HepG2 (cell line): ENCODE results near the gene TMEM151A. TPM values are rescaled to one million over a fixed set of nuclear protein-coding genes. Genes with fewer than 3 reads are reported as not detected.

Experiments
- ATAC-seq: fragments of 200-7000 bp; cut with Tn5 transposase; 3 replicates; pipeline ENCODE4 v1.9.1; 2020; ENCODE audit warnings: mild to moderate bottlenecking, moderate library complexity
- BruUV-seq: library from RNA; stranded (reverse); fragments of 400-500 nt; replicated peaks from 2 replicates; lab custom pipeline; 2021; lab: Mats Ljungman, UMichigan
- CTCF ChIA-PET: fragments of 300-600 bp; formaldehyde crosslinking; extraction: SDS; loops from one replicate; lab custom pipeline; 2021; ENCODE audit warnings: low total read pairs, inconsistent platforms, low intra/inter-chr PET ratio; lab: Yijun Ruan, JAX
- POLR2A ChIA-PET: fragments of 350-600 bp; sonication (Branson Sonifier 250); formaldehyde crosslinking; loops from one replicate; lab custom pipeline; 2020; ENCODE audit warnings: antibody characterized with exemption, inconsistent platforms; lab: Yijun Ruan, JAX
- DNase-seq: peaks from one replicate; pipeline ENCODE4 v3.0.0-alpha.2; 2015; ENCODE audit warnings: low spot score
- FAIRE-seq: peaks from 3 replicates; lab custom pipeline; 2011; peaks lifted over from hg19 to GRCh38; lab: Jason Lieb, UNC
- H2AFZ ChIP-seq: one replicate; pipeline ENCODE4 v1.6.1; 2011; ENCODE audit warnings: low read length, inconsistent platforms
- H3K27ac ChIP-seq: fragments of 300-600 bp; 3 replicates; pipeline ENCODE4 v1.8.0; 2011; ENCODE audit warnings: mixed run types, mild to moderate bottlenecking, mixed read lengths, low read length, inconsistent platforms; ENCODE audit not compliant: insufficient read depth; ENCODE audit errors: extremely low read length
- H3K27me3 ChIP-seq, 2 experiments: fragments of 200-600 bp in 1 of 2; 2 replicates in 1 of 2; 3 replicates in 1 of 2; pipeline versions ENCODE4 v1.6.0 to v1.8.0; 2011; ENCODE audit warnings: low read length in 2 of 2, mild to moderate bottlenecking in 2 of 2, moderate library complexity in 2 of 2, inconsistent platforms in 1 of 2; ENCODE audit not compliant: insufficient read depth in 2 of 2, control insufficient read depth in 1 of 2
- H3K36me3 ChIP-seq, 2 experiments: fragments of 200-600 bp in 1 of 2; replicated peaks in 1 of 2; 2 replicates in 1 of 2; 3 replicates in 1 of 2; pipeline versions ENCODE4 v1.5.1 to v1.8.0; 2011; ENCODE audit warnings: low read length in 2 of 2, inconsistent platforms in 1 of 2; ENCODE audit not compliant: insufficient read depth in 2 of 2, control insufficient read depth in 1 of 2
- H3K4me1 ChIP-seq: 2 replicates; pipeline ENCODE4 v1.5.1; 2012; ENCODE audit warnings: low read length, inconsistent platforms; ENCODE audit not compliant: insufficient read depth
- H3K4me2 ChIP-seq: 2 replicates; pipeline ENCODE4 v1.6.0; 2011; ENCODE audit warnings: low read depth, low read length, inconsistent platforms
- H3K4me3 ChIP-seq, 3 experiments: fragments of 200-600 bp in 1 of 3; sonication (generic), shearing (Covaris generic) in 1 of 3; replicated peaks in 1 of 3; 2 replicates each; pipeline ENCODE4 v1.5.1; 2011 to 2016; ENCODE audit warnings: low read length in 3 of 3, inconsistent platforms in 2 of 3, low read depth in 2 of 3, mild to moderate bottlenecking in 2 of 3, control low read depth in 1 of 3, mixed read lengths in 1 of 3; ENCODE audit not compliant: insufficient read depth in 1 of 3
- H3K79me2 ChIP-seq: one replicate; pipeline ENCODE4 v1.6.1; 2011; ENCODE audit warnings: low read length, inconsistent platforms; ENCODE audit not compliant: insufficient read depth
- H3K9ac ChIP-seq: 2 replicates; pipeline ENCODE4 v1.6.0; 2011; ENCODE audit warnings: mild to moderate bottlenecking, low read depth, low read length, inconsistent platforms; ENCODE audit not compliant: insufficient read depth
- H3K9me3 ChIP-seq: 2 replicates; pipeline ENCODE4 v1.5.1; 2012; ENCODE audit warnings: mild to moderate bottlenecking, low read length
- H4K20me1 ChIP-seq: 2 replicates; pipeline ENCODE4 v1.6.0; 2011; ENCODE audit warnings: inconsistent platforms, mild to moderate bottlenecking, low read length, moderate library complexity; ENCODE audit not compliant: insufficient read depth
- CAMTA2 ChIP-seq: sonication (generic); formaldehyde crosslinking; IDR thresholded peaks from 2 replicates; pipeline ENCODE4 v1.4.0; 2020; ENCODE audit warnings: mild to moderate bottlenecking, missing genetic modification reagents, borderline replicate concordance
- EHMT2 ChIP-seq: fragments of 200-600 bp; sonication (generic); IDR thresholded peaks from 2 replicates; pipeline ENCODE4 v1.7.0; 2017; ENCODE audit warnings: antibody characterized with exemption, low read depth, low read length, borderline replicate concordance
- MYNN ChIP-seq: sonication (generic); formaldehyde crosslinking; IDR thresholded peaks from 2 replicates; pipeline ENCODE4 v1.4.0; 2020; ENCODE audit warnings: mild to moderate bottlenecking, low read depth, missing genetic modification reagents
- NPAS2 ChIP-seq: sonication (generic); formaldehyde crosslinking; IDR thresholded peaks from 2 replicates; pipeline ENCODE4 v1.8.0; 2022; ENCODE audit warnings: mild to moderate bottlenecking, missing genetic modification reagents, borderline replicate concordance
- SCMH1 ChIP-seq: sonication (generic); formaldehyde crosslinking; IDR thresholded peaks from 2 replicates; pipeline ENCODE4 v1.9.0; 2021; ENCODE audit warnings: missing genetic modification reagents, mild to moderate bottlenecking, borderline replicate concordance
- SIX4 ChIP-seq: sonication (generic); formaldehyde crosslinking; IDR thresholded peaks from 2 replicates; pipeline ENCODE4 v1.4.0; 2020; ENCODE audit warnings: missing genetic modification reagents
- ZNF24 ChIP-seq: fragments of 450-650 bp; IDR thresholded peaks from 2 replicates; pipeline ENCODE4 v1.6.1; 2017; ENCODE audit warnings: antibody characterized with exemption, mild to moderate bottlenecking
- ZNF282 ChIP-seq: fragments of 450-650 bp; IDR thresholded peaks from 2 replicates; pipeline ENCODE4 v1.6.1; 2018; ENCODE audit not compliant: partially characterized antibody
- ZNF501 ChIP-seq: sonication (generic); formaldehyde crosslinking; IDR thresholded peaks from 2 replicates; pipeline ENCODE4 v1.5.1; 2020; ENCODE audit warnings: mild to moderate bottlenecking, moderate library complexity, missing genetic modification reagents
- ZNF746 ChIP-seq: sonication (generic); formaldehyde crosslinking; IDR thresholded peaks from 2 replicates; pipeline ENCODE4 v1.8.0; 2022; ENCODE audit warnings: mild to moderate bottlenecking, missing genetic modification reagents
- ZNF788 ChIP-seq: sonication (generic); formaldehyde crosslinking; IDR thresholded peaks from 2 replicates; pipeline ENCODE4 v1.5.0; 2020; ENCODE audit warnings: mild to moderate bottlenecking, missing genetic modification reagents, borderline replicate concordance
- WGBS: methylation state at CpG from one replicate; pipeline ENCODE4 v1.1.6; 2017; ENCODE audit warnings: low lambda C conversion rate; 5-methylcytosine and 5-hydroxymethylcytosine counted together
- in situ Hi-C: cut with HindIII; loops from 2 replicates; pipeline ENCODE4 v1.10.0; 2017; ENCODE audit warnings: low pct_unique_long_range_greater_than_20kb; ENCODE audit not compliant: extremely low pct_ligation_motif_present
- intact Hi-C: fragments of 100-400 bp; cut with micrococcal nuclease; formaldehyde crosslinking; loops from one replicate; pipeline ENCODE4 v1.10.0; 2022; ENCODE audit not compliant: unreplicated experiment
- polyA plus RNA-seq, 8 experiments: library from polyadenylated mRNA; depleted of rRNA in 3 of 8; stranded (reverse) in 7 of 8; unstranded in 1 of 8; fragments of >200 nt; fragmentation: Illumina TruSeq in 4 of 8; extraction: Trizol in 4 of 8; gene quantifications; 2 replicates each; pipeline versions ENCODE4 v1.2.1 to v1.2.3, GENCODE V29; 2011 to 2016; ENCODE audit warnings: low read depth in 4 of 8, missing spikeins in 1 of 8, mixed read lengths in 1 of 8; ENCODE audit not compliant: insufficient read depth in 1 of 8
- total RNA-seq, 5 experiments: library from RNA; depleted of rRNA; stranded (reverse); fragments of >200 nt; fragmentation: Illumina TruSeq; extraction: Trizol; gene quantifications; 2 replicates each; pipeline ENCODE4 v1.2.3, GENCODE V29; 2016; ENCODE audit warnings: low read depth in 1 of 5
- TF ChIP-seq, protein P1 (sequence below): sonication (generic); formaldehyde crosslinking; IDR thresholded peaks from 2 replicates; pipeline ENCODE4 v1.4.0; 2020; ENCODE audit warnings: mild to moderate bottlenecking, missing genetic modification reagents
- TF ChIP-seq, protein P2 (sequence below): sonication (generic); formaldehyde crosslinking; IDR thresholded peaks from 2 replicates; pipeline ENCODE4 v1.5.1; 2020; ENCODE audit warnings: mild to moderate bottlenecking, missing genetic modification reagents
- TF ChIP-seq, protein P3 (sequence below): sonication (generic); formaldehyde crosslinking; IDR thresholded peaks from 2 replicates; pipeline ENCODE4 v1.4.0; 2020; ENCODE audit warnings: missing genetic modification reagents, borderline replicate concordance

Gene TMEM151A
- total and polyA plus RNA-seq, 2 of the 13 experiments (the other 11 are each of a cell fraction or from before 2014, with no cell fraction given): 0.18 to 0.33 TPM

GRCh38 chr11:66287889-66288670, 3.6 kb upstream of the TMEM151A start:
- peaks cover 5 to 23% of the 10 kb centered on the region in 2 experiments; a peak in 4 of 5 replicates for H3K36me3 ChIP-seq
- FAIRE-seq (no peak), DNase-seq (peak; percentile 39), ATAC-seq (peak; percentile 22)
- no peaks in the 10 kb centered on the region for H4K20me1 ChIP-seq
- peaks cover 61% of the 10 kb centered on the region for H3K4me1 ChIP-seq
- peak overlapping the region; percentile 79 to 95 (median 88) for H3K4me3 ChIP-seq
- intact Hi-C loops: loop anchor here (2.0 kb wide), 1 partner anchor 19 kb away; the partner anchor contains the start of gene RAB1B
- no peak overlapping the region for H2AFZ ChIP-seq
- BruUV-seq: TSS peak; percentile 67
- in situ Hi-C loops: no loop called here
- H3K27ac ChIP-seq: peak overlapping the region; percentile 97
- H3K4me2 ChIP-seq: peak overlapping the region; percentile 94
- ChIA-PET CTCF (interaction anchor here (1.0 kb wide), 1 partner anchor 21 kb away, joined by 3 read pairs; no protein-coding TSS in a partner anchor), POLR2A (interaction anchor here (0.8 to 5.7 kb wide), 17 partner anchors 8 to 397 kb away, joined by 3 to 121 read pairs (median 6); partner anchors contain the start of genes CCDC85B, CD248, DPP3 and MRPL11)
- no peaks in the 10 kb centered on the region for H3K9me3 ChIP-seq
- H3K9ac ChIP-seq: peak overlapping the region; percentile 96
- peaks cover 29% of the 10 kb centered on the region for H3K79me2 ChIP-seq
- 1% methylated on average over 6 of the region's 20 CpGs for WGBS
- peaks cover 0 to 17% of the 10 kb centered on the region in 2 experiments; a peak in 4 of 5 replicates for H3K27me3 ChIP-seq
- no peak for TF ChIP-seq NPAS2 (CRISPR knock-in tag)
- no peak for TF ChIP-seq ZNF282
- no peak for TF ChIP-seq EHMT2
- no peak for TF ChIP-seq SIX4
- no peak for TF ChIP-seq ZNF24
- TF ChIP-seq, protein P1, sequence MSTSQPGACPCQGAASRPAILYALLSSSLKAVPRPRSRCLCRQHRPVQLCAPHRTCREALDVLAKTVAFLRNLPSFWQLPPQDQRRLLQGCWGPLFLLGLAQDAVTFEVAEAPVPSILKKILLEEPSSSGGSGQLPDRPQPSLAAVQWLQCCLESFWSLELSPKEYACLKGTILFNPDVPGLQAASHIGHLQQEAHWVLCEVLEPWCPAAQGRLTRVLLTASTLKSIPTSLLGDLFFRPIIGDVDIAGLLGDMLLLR (CRISPR knock-in tag): no peak
- TF ChIP-seq MYNN (CRISPR knock-in tag): 0 out of 2 replicates have a peak, but pooled peaks have one; percentile 40
- TF ChIP-seq, protein P2, sequence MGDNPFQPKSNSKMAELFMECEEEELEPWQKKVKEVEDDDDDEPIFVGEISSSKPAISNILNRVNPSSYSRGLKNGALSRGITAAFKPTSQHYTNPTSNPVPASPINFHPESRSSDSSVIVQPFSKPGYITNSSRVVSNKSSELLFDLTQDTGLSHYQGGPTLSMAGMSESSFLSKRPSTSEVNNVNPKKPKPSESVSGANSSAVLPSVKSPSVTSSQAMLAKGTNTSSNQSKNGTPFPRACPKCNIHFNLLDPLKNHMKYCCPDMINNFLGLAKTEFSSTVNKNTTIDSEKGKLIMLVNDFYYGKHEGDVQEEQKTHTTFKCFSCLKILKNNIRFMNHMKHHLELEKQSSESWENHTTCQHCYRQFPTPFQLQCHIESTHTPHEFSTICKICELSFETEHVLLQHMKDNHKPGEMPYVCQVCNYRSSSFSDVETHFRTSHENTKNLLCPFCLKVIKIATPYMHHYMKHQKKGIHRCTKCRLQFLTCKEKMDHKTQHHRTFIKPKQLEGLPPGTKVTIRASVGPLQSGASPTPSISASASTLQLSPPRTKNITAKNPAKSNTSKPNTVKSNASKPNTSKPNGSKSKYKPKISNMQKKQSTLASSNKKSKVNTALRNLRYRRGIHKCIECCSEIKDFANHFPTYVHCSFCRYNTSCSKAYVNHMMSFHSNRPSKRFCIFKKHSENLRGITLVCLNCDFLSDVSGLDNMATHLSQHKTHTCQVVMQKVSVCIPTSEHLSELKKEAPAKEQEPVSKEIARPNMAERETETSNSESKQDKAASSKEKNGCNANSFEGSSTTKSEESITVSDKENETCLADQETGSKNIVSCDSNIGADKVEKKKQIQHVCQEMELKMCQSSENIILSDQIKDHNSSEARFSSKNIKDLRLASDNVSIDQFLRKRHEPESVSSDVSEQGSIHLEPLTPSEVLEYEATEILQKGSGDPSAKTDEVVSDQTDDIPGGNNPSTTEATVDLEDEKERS (CRISPR knock-in tag): no peak
- TF ChIP-seq ZNF788 (CRISPR knock-in tag): no peak
- TF ChIP-seq ZNF501 (CRISPR knock-in tag): peak; percentile 46; the same call in 1 of the 2 replicates
- TF ChIP-seq ZNF746 (CRISPR knock-in tag): no peak
- TF ChIP-seq, protein P3, sequence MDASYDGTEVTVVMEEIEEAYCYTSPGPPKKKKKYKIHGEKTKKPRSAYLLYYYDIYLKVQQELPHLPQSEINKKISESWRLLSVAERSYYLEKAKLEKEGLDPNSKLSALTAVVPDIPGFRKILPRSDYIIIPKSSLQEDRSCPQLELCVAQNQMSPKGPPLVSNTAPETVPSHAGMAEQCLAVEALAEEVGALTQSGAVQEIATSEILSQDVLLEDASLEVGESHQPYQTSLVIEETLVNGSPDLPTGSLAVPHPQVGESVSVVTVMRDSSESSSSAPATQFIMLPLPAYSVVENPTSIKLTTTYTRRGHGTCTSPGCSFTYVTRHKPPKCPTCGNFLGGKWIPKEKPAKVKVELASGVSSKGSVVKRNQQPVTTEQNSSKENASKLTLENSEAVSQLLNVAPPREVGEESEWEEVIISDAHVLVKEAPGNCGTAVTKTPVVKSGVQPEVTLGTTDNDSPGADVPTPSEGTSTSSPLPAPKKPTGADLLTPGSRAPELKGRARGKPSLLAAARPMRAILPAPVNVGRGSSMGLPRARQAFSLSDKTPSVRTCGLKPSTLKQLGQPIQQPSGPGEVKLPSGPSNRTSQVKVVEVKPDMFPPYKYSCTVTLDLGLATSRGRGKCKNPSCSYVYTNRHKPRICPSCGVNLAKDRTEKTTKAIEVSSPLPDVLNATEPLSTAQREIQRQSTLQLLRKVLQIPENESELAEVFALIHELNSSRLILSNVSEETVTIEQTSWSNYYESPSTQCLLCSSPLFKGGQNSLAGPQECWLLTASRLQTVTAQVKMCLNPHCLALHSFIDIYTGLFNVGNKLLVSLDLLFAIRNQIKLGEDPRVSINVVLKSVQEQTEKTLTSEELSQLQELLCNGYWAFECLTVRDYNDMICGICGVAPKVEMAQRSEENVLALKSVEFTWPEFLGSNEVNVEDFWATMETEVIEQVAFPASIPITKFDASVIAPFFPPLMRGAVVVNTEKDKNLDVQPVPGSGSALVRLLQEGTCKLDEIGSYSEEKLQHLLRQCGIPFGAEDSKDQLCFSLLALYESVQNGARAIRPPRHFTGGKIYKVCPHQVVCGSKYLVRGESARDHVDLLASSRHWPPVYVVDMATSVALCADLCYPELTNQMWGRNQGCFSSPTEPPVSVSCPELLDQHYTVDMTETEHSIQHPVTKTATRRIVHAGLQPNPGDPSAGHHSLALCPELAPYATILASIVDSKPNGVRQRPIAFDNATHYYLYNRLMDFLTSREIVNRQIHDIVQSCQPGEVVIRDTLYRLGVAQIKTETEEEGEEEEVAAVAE: 0 out of 2 replicates have a peak, but pooled peaks have one; percentile 4
- 0 out of 2 replicates have a peak, but pooled peaks have one; percentile 35 for TF ChIP-seq CAMTA2
- TF ChIP-seq SCMH1: no peak
